Spleen (tissue), 11 donors: ENCODE results near the gene ALK. TPM values are rescaled to one million over a fixed set of nuclear protein-coding genes. Genes with fewer than 3 reads are reported as not detected.

Experiments
- DNase-seq: peaks from one replicate; pipeline ENCODE4 v3.0.0-alpha.2; 2020
- H3K27ac ChIP-seq, 8 donors: fragments of 200-600 bp; sonication (generic) in 7 of 8; 1 replicate in 4 of 8; 2 replicates in 4 of 8; pipeline versions ENCODE4 v1.5.0 to v1.8.0; 2016 to 2021; ENCODE audit warnings: inconsistent platforms in 4 of 8, mild to moderate bottlenecking in 4 of 8, moderate library complexity in 1 of 8
- H3K27me3 ChIP-seq, 7 donors: fragments of 200-600 bp; sonication (generic) in 6 of 7; replicated peaks in 1 of 7; 1 replicate in 4 of 7; 2 replicates in 3 of 7; pipeline versions ENCODE4 v1.5.0 to v1.8.0; 2016 to 2021; ENCODE audit warnings: inconsistent platforms in 3 of 7, mild to moderate bottlenecking in 1 of 7
- H3K36me3 ChIP-seq, 6 donors: fragments of 200-600 bp; sonication (generic) in 5 of 6; 1 replicate in 4 of 6; 2 replicates in 2 of 6; pipeline versions ENCODE4 v1.5.0 to v1.8.0; 2016 to 2021; ENCODE audit warnings: inconsistent platforms in 2 of 6
- H3K4me1 ChIP-seq, 6 donors: fragments of 200-600 bp; sonication (generic) in 5 of 6; 1 replicate in 3 of 6; 2 replicates in 3 of 6; pipeline versions ENCODE4 v1.5.0 to v1.8.0; 2016 to 2021; ENCODE audit warnings: inconsistent platforms in 3 of 6
- H3K4me3 ChIP-seq, 8 donors: fragments of 200-600 bp; sonication (generic) in 7 of 8; 1 replicate in 4 of 8; 2 replicates in 4 of 8; pipeline versions ENCODE4 v1.5.0 to v1.8.0; 2016 to 2021; ENCODE audit warnings: inconsistent platforms in 4 of 8, mild to moderate bottlenecking in 4 of 8, moderate library complexity in 2 of 8
- H3K9me3 ChIP-seq, 8 donors: fragments of 200-600 bp; sonication (generic) in 7 of 8; 1 replicate in 4 of 8; 2 replicates in 4 of 8; pipeline versions ENCODE4 v1.5.0 to v1.8.0; 2016 to 2021; ENCODE audit warnings: inconsistent platforms in 4 of 8
- POLR2A ChIP-seq, 3 donors: fragments of 450-650 bp; IDR thresholded peaks; one replicate each; pipeline ENCODE4 v1.5.1; 2017; ENCODE audit warnings: antibody characterized with exemption in 3 of 3, mild to moderate bottlenecking in 1 of 3
- POLR2AphosphoS5 ChIP-seq, 3 donors: sonication (generic); formaldehyde crosslinking; IDR thresholded peaks; one replicate each; pipeline ENCODE4 v1.5.1; 2017; ENCODE audit warnings: antibody characterized with exemption in 3 of 3
- WGBS, 5 donors: extraction: QIAGEN DNeasy Blood & Tissue Kit in 3 of 5; methylation state at CpG; one replicate each; pipeline versions ENCODE4 v1.1.5 to v1.1.7; 2013 to 2018; 5-methylcytosine and 5-hydroxymethylcytosine counted together
- intact Hi-C: fragments of 100-400 bp; cut with DNase I; formaldehyde crosslinking; loops from one replicate; pipeline ENCODE4 v1.15.0; 2023; ENCODE audit warnings: low total_unique reads
- polyA plus RNA-seq, 3 donors: library from polyadenylated mRNA; stranded (reverse); fragments of 200-250 nt; gene quantifications; one replicate each; pipeline ENCODE4 v1.2.1, GENCODE V29; 2013
- total RNA-seq, 7 donors: library from RNA; depleted of rRNA in 3 of 7; stranded (reverse); fragments of >200 nt in 3 of 7; fragmentation: NEBNext Ultra II Directional in 4 of 7; extraction: Animal tissue kit (Norgen Biotek cat#: 25700) in 4 of 7; gene quantifications; one replicate each; pipeline versions ENCODE4 v1.1.0 to v1.2.1, GENCODE V29; 2016 to 2021
- TF ChIP-seq, protein P1 (sequence below), 11 experiments: fragments of 200-600 bp in 7 of 11; fragments of 450-650 bp in 4 of 11; sonication (generic) in 4 of 11; IDR thresholded peaks in 8 of 11; conservative IDR thresholded peaks in 3 of 11; 1 replicate in 7 of 11; 2 replicates in 4 of 11; pipeline versions ENCODE4 v1.4.0 to v1.8.0; 2016 to 2021; ENCODE audit warnings: antibody characterized with exemption in 11 of 11, inconsistent platforms in 4 of 11, mild to moderate bottlenecking in 1 of 11
- donor health status: healthy with polysubstance abuse.
- donor health status: DM: no; HTN: no; CAD: no; lungs with moderate emphysema.
- donor health status: DM: no; HTN: no; CAD: no.
- donor health status: Bipolar disorder and iron deficiency.
- donor health status: healthy.
- donor health status: DM: no; HTN: no; CAD: no.
- donor health status: DM: yes; HTN: yes; CAD: no.

The ALK gene
- total and polyA plus RNA-seq, 10 donors = 0.03 to 0.28 (median 0.06) TPM; not detected in 7

DNA sequence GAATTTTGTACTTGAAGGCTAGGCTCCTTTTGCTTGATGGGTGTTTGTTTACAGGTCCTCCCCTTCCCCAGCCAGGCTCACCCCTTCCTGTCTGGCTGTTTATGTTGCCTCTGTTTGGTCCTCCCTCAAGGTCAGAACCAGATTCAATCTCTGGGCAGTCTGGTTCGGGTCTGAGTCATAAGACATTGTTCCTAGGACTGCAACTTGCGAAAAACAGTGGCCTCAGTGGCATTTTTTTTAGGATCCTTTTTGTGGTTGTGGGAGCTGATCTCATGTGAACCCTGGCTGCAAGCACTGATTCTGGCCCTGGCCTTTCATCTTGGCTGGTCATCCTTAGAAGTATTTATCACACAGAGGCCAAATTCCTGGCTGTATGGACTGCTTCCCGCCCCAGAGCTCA, 435.8 kb downstream of the ALK start:
- H3K4me1 ChIP-seq = no peaks in the 10 kb centered on the region
- TF ChIP-seq POLR2A (IDR thresholded peaks at IDR 0.05) = no peak
- TF ChIP-seq, protein P1, sequence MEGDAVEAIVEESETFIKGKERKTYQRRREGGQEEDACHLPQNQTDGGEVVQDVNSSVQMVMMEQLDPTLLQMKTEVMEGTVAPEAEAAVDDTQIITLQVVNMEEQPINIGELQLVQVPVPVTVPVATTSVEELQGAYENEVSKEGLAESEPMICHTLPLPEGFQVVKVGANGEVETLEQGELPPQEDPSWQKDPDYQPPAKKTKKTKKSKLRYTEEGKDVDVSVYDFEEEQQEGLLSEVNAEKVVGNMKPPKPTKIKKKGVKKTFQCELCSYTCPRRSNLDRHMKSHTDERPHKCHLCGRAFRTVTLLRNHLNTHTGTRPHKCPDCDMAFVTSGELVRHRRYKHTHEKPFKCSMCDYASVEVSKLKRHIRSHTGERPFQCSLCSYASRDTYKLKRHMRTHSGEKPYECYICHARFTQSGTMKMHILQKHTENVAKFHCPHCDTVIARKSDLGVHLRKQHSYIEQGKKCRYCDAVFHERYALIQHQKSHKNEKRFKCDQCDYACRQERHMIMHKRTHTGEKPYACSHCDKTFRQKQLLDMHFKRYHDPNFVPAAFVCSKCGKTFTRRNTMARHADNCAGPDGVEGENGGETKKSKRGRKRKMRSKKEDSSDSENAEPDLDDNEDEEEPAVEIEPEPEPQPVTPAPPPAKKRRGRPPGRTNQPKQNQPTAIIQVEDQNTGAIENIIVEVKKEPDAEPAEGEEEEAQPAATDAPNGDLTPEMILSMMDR (IDR thresholded peaks at IDR 0.05 in 8 of 11, conservative IDR thresholded peaks at IDR 0.05 in 3 of 11) = no peak
- no peak for TF ChIP-seq POLR2AphosphoS5 (IDR thresholded peaks at IDR 0.05)
- H3K27me3 ChIP-seq = no peaks in the 10 kb centered on the region
- no peak for DNase-seq
- intact Hi-C loops = no loop called here
- H3K36me3 ChIP-seq = no peaks in the 10 kb centered on the region
- H3K9me3 ChIP-seq = no peaks in the 10 kb centered on the region
- WGBS, 5 donors = 30 to 79% (median 50%) methylated on average over 3 of the region's 3 CpGs
- H3K27ac ChIP-seq = no peak overlapping the region
- H3K4me3 ChIP-seq = no peak overlapping the region

DNA sequence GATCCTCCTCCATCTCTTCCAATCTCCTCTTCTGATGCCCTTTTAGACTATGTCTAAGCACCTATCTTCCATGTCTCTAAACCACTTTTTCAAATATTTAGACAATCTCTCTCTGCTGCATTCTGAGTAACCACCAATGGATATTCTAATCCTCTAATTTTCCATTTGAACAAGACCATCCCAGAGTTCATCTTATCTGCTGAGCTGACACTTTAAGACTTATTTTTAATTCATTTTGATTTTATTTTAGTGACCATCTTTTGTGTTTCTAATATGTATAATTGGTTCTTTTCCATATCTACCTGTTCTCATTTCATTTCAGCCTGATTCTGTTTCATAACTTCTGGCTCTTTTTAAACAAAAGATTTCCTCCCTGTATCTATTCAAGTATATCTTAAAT, 436.3 kb downstream of the ALK start:
- TF ChIP-seq, protein P1 (IDR thresholded peaks at IDR 0.05 in 8 of 11, conservative IDR thresholded peaks at IDR 0.05 in 3 of 11) = no peak
- TF ChIP-seq POLR2A (IDR thresholded peaks at IDR 0.05) (no peak), POLR2AphosphoS5 (IDR thresholded peaks at IDR 0.05) (no peak)

DNA sequence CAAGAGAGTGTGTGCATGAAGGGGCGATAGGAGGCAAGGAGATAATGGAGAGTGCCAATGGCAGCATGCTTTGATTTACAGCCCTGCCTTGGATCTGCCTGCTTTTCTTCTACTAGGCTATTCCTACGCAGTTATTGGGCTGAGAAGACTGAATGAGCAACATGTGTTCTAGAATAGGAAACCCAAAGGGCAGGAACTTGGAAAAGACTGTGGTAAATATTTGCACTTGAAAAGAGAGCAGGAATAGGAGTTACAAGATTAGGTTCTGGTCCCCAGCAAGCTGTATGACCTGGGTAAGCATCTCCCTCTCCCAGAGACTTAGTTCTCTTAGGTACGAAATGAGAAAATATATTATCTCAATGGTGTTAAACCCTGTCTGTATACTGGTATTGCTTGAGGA, 438.5 kb downstream of the ALK start:
- Histone ChIP-seq H3K4me1 (no peaks in the 10 kb centered on the region), H3K27ac (no peak overlapping the region), H3K27me3 (peaks cover 0 to 9% (median 0%) of the 10 kb centered on the region in 7 donors), H3K4me3 (no peak overlapping the region), H3K36me3 (no peaks in the 10 kb centered on the region), H3K9me3 (no peaks in the 10 kb centered on the region)
- 80 to 91% (median 87%) methylated on average over 3 of the region's 3 CpGs for WGBS, 5 donors
- TF ChIP-seq POLR2A (IDR thresholded peaks at IDR 0.05) (no peak), POLR2AphosphoS5 (IDR thresholded peaks at IDR 0.05) (no peak)
- TF ChIP-seq, protein P1 (IDR thresholded peaks at IDR 0.05 in 8 of 11, conservative IDR thresholded peaks at IDR 0.05 in 3 of 11) = no peak
- no peak for DNase-seq
- intact Hi-C loops = no loop called here

More for the DNA sequence above, 436.3 kb downstream of the ALK start:
- Histone ChIP-seq H3K27me3 (no peaks in the 10 kb centered on the region), H3K9me3 (no peaks in the 10 kb centered on the region), H3K36me3 (no peaks in the 10 kb centered on the region), H3K4me3 (no peak overlapping the region), H3K27ac (no peak overlapping the region), H3K4me1 (no peaks in the 10 kb centered on the region)
- no peak for DNase-seq
- intact Hi-C loops = no loop called here

DNA sequence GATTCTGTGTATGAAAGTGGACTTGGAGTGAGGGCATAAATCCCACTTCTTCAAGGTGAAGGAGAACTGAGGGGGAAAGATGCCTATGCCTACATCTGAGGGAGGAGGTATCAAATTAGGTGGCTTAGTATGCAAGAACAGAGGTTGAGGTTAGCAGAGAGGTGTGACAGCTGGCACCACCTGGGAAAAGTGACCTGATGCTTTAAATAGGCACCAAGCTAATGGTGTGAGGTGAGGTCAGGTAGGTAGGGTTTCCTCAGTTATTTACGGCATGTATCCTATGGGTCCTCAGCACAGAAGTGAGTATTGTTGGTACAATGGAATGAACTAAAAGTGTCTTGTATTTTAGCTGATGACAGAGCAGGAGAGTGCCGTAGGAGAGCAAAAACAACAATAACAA, 439.0 kb downstream of the ALK start:
- intact Hi-C loops = no loop called here
- Histone ChIP-seq H3K27me3 (peaks cover 0 to 9% (median 0%) of the 10 kb centered on the region in 7 donors), H3K4me3 (no peak overlapping the region), H3K9me3 (no peaks in the 10 kb centered on the region), H3K4me1 (no peaks in the 10 kb centered on the region), H3K36me3 (no peaks in the 10 kb centered on the region), H3K27ac (no peak overlapping the region)
- 86 to 98% (median 92%) methylated on average over 2 of the region's 2 CpGs for WGBS, 5 donors
- DNase-seq = no peak
- TF ChIP-seq POLR2A (IDR thresholded peaks at IDR 0.05) (no peak), POLR2AphosphoS5 (IDR thresholded peaks at IDR 0.05) (no peak)
- TF ChIP-seq, protein P1 (IDR thresholded peaks at IDR 0.05 in 8 of 11, conservative IDR thresholded peaks at IDR 0.05 in 3 of 11) = no peak
